ENCODE data around the gene KISS1. TPM values are rescaled to one million over a fixed set of nuclear protein-coding genes. Genes with fewer than 3 reads are reported as not detected.

KISS1 gene
- total RNA-seq, 1 experiment from 2014 or later = 1.3 TPM

- peak; percentile 81 for DNase-seq (ENCODE audit: low read depth, low spot score)
- Histone ChIP-seq H2AFZ (ENCODE audit: low read depth, low read length, poor library complexity, severe bottlenecking) (peak overlapping the region; percentile 24), H4K20me1 (ENCODE audit: insufficient read depth) (no peaks in the 10 kb centered on the region), H3K9me3 (ENCODE audit: control insufficient read depth in 1 of 2, insufficient read depth in 1 of 2, low read depth in 1 of 2, low read length in 2 of 2) (peaks cover 4 to 13% of the 10 kb centered on the region in 2 experiments; a peak in 1 of 4 replicates), H3K27ac (ENCODE audit: low read depth, low read length) (peak overlapping the region; percentile 1; the same call in 1 of the 2 replicates), H3K27me3 (ENCODE audit: insufficient read depth, low read length) (no peaks in the 10 kb centered on the region), H3K4me2 (ENCODE audit: low read length) (peak overlapping the region; percentile 53), H3K9me2 (ENCODE audit: insufficient read depth) (no peaks in the 10 kb centered on the region), H3K4me3 (replicated peaks in 1 of 2; ENCODE audit: low read depth in 1 of 2, low read length in 2 of 2) (peak overlapping the region in 1 of 2 experiments; percentile 8; a peak in 1 of 4 replicates), H3K4me1 (ENCODE audit: control insufficient read depth in 1 of 2, insufficient read depth in 2 of 2, low read length in 2 of 2) (peaks cover 10 to 59% of the 10 kb centered on the region in 2 experiments; a peak in 3 of 4 replicates), H3K36me3 (ENCODE audit: control insufficient read depth in 1 of 2, insufficient read depth in 2 of 2, low read length in 2 of 2) (no peaks in the 10 kb centered on the region), H3K79me2 (ENCODE audit: insufficient read depth, low read length) (no peaks in the 10 kb centered on the region), H3K9ac (ENCODE audit: low read length) (no peak overlapping the region)
- peak; percentile 80 for ATAC-seq
- intact Hi-C loops (cut with micrococcal nuclease) = no loop called here
- RAD21 ChIA-PET (ENCODE audit: low non-redundant PET in 1 of 2, low total read pairs in 2 of 2, uncharacterized antibody in 2 of 2, unreplicated experiment in 2 of 2) = no interaction called here
- CTCF ChIA-PET = interaction anchor here (1.3 to 3.2 kb wide), 2 partner anchors 10 to 20 kb away, joined by 4 to 15 read pairs; no protein-coding TSS in a partner anchor
- POLR2A ChIA-PET = interaction anchor here (0.6 kb wide), 1 partner anchor 40 kb away, joined by 3 read pairs; no protein-coding TSS in a partner anchor
- no TSS peak for BruUV-seq (replicated peaks)
- TF ChIP-seq ELF1 (IDR thresholded peaks at IDR 0.05; ENCODE audit: borderline replicate concordance, low read depth) (no peak; the same call in 1 of the 2 replicates), MAX (IDR thresholded peaks at IDR 0.05) (peak; percentile 83), YY1 (IDR thresholded peaks at IDR 0.05; ENCODE audit: extremely low read depth, insufficient replicate concordance, low read depth, low read length) (peak; percentile 88), POLR2AphosphoS5 (IDR thresholded peaks at IDR 0.05; ENCODE audit: low read depth, low read length) (peak; percentile 72), ATF3 (IDR thresholded peaks at IDR 0.05) (no peak), CBX3 (IDR thresholded peaks at IDR 0.05; ENCODE audit: low read depth) (peak; percentile 97), EZH2phosphoT487 (IDR thresholded peaks at IDR 0.05; ENCODE audit: borderline replicate concordance) (no peak), TCF7L2 (IDR thresholded peaks at IDR 0.05; ENCODE audit: borderline replicate concordance, extremely low read depth, insufficient read depth, insufficient read length) (peak; percentile 56), POLR2A (IDR thresholded peaks at IDR 0.05; ENCODE audit: borderline replicate concordance, extremely low read depth, insufficient read depth, insufficient read length) (no peak), CEBPB (IDR thresholded peaks at IDR 0.05; ENCODE audit: low read depth) (peak; percentile 99), FOSL1 (IDR thresholded peaks at IDR 0.05; ENCODE audit: low read depth) (peak; percentile 98), SP1 (IDR thresholded peaks at IDR 0.05; ENCODE audit: low read depth) (peak; percentile 99), EZH2 (IDR thresholded peaks at IDR 0.05) (no peak), ZNF274 (IDR thresholded peaks at IDR 0.05; ENCODE audit: low read depth, low read length) (no peak), EGR1 (IDR thresholded peaks at IDR 0.05; ENCODE audit: low read depth) (no peak; the same call in 1 of the 2 replicates), JUND (IDR thresholded peaks at IDR 0.05) (peak; percentile 97), SRF (IDR thresholded peaks at IDR 0.05; ENCODE audit: low read depth) (peak; percentile 90), RAD21 (IDR thresholded peaks at IDR 0.05; ENCODE audit: low read depth) (peak; percentile 39), ZFX (IDR thresholded peaks at IDR 0.05) (no peak), REST (IDR thresholded peaks at IDR 0.05; ENCODE audit: low read depth) (no peak), SIN3A (IDR thresholded peaks at IDR 0.05; ENCODE audit: low read depth) (peak; percentile 95)
- TF ChIP-seq, protein P1, sequence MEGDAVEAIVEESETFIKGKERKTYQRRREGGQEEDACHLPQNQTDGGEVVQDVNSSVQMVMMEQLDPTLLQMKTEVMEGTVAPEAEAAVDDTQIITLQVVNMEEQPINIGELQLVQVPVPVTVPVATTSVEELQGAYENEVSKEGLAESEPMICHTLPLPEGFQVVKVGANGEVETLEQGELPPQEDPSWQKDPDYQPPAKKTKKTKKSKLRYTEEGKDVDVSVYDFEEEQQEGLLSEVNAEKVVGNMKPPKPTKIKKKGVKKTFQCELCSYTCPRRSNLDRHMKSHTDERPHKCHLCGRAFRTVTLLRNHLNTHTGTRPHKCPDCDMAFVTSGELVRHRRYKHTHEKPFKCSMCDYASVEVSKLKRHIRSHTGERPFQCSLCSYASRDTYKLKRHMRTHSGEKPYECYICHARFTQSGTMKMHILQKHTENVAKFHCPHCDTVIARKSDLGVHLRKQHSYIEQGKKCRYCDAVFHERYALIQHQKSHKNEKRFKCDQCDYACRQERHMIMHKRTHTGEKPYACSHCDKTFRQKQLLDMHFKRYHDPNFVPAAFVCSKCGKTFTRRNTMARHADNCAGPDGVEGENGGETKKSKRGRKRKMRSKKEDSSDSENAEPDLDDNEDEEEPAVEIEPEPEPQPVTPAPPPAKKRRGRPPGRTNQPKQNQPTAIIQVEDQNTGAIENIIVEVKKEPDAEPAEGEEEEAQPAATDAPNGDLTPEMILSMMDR (IDR thresholded peaks at IDR 0.05 in 2 of 3, conservative IDR thresholded peaks at IDR 0.05 in 1 of 3; ENCODE audit: borderline replicate concordance in 1 of 3, insufficient read depth in 1 of 3, low read depth in 2 of 3, low read length in 2 of 3) = no peak
These were observed 24.5 kb downstream of the KISS1 start for GRCh38 chr1:204171751-204172178.
